Ishikawa (cell line): Measurements from ENCODE around the gene CRYBA1.

Source experiments
- CEBPB ChIP-seq: IDR thresholded peaks from 2 replicates; pipeline ENCODE4 v1.6.1; 2012
- CREB1 ChIP-seq: IDR thresholded peaks from 2 replicates; pipeline ENCODE4 v1.6.1; 2012; ENCODE audit warnings: low read depth
- EGR1 ChIP-seq: IDR thresholded peaks from 2 replicates; pipeline ENCODE4 v1.6.1; 2012
- EP300 ChIP-seq: IDR thresholded peaks from 2 replicates; pipeline ENCODE4 v1.6.1; 2012; ENCODE audit warnings: borderline replicate concordance
- FOXM1 ChIP-seq: IDR thresholded peaks from 2 replicates; pipeline ENCODE4 v1.6.1; 2012; ENCODE audit warnings: low read depth, borderline replicate concordance
- NFIC ChIP-seq: IDR thresholded peaks from 2 replicates; pipeline ENCODE4 v1.6.1; 2012
- RAD21 ChIP-seq: IDR thresholded peaks from 2 replicates; pipeline ENCODE4 v1.6.1; 2012; ENCODE audit warnings: low read depth
- REST ChIP-seq: IDR thresholded peaks from 2 replicates; pipeline ENCODE4 v1.6.1; 2012; ENCODE audit warnings: low read depth, mild to moderate bottlenecking
- TAF1 ChIP-seq: IDR thresholded peaks from 2 replicates; pipeline ENCODE4 v1.6.1; 2012; ENCODE audit warnings: low read depth, mild to moderate bottlenecking
- TCF12 ChIP-seq: IDR thresholded peaks from 2 replicates; pipeline ENCODE4 v1.6.1; 2012; ENCODE audit warnings: low read depth
- TEAD4 ChIP-seq: IDR thresholded peaks from 2 replicates; pipeline ENCODE4 v1.6.1; 2012
- USF1 ChIP-seq: IDR thresholded peaks from 2 replicates; pipeline ENCODE4 v1.6.1; 2012
- YY1 ChIP-seq: IDR thresholded peaks from 2 replicates; pipeline ENCODE4 v1.6.1; 2012; ENCODE audit warnings: low read depth
- ZBTB7A ChIP-seq: IDR thresholded peaks from 2 replicates; pipeline ENCODE4 v1.6.1; 2012; ENCODE audit warnings: low read depth
- TF ChIP-seq, protein P1 (sequence below): IDR thresholded peaks from 2 replicates; pipeline ENCODE4 v1.6.1; 2012

CRYBA1 gene

DNA sequence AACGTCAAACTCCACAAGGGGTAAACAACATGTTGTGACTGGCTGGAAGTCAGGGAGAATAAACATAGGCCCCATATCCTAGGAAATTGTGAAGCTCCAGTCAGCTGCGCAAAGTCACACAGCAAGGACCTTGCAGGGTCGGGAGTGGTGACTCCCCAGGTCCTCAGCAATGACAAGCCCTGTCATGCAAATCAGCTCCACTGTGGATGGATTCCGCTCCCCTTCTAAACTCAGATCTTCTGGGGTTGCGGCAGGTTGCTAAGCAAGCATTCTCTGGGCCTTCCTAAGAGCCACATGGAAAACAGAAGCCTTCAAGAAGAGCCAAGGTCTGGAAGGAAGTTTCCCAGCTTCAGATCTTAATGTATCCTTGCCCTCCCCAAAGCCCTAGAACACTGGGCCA, 37.6 kb upstream of the CRYBA1 start:
- TF ChIP-seq EP300 (no peak), CREB1 (no peak), EGR1 (no peak), ZBTB7A (no peak), YY1 (no peak), REST (no peak), TCF12 (no peak), FOXM1 (no peak)

DNA sequence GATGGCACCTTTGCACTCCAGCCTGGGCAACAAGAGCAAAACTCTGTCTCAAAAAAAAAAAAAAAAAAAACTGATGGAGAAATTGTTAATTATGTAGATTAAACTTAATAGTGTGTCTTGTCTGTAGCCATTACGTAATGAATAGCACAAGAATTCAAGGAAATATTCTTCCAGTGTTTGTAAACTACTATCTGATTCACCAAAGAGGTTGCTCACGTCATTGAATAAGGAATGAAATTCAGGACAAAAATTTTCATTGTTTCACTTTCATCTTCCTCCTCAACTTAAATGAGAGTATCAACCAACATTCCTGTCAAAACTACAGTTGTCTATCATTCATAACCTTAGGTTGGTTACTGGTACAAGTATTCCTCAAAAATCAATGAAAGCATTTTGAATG, 35.8 kb upstream of the CRYBA1 start:
- TF ChIP-seq CEBPB, result no peak
- TF ChIP-seq TCF12, result no peak
- TF ChIP-seq YY1, result no peak
- no peak for TF ChIP-seq FOXM1
- no peak for TF ChIP-seq TEAD4
- TF ChIP-seq RAD21, result no peak
- TF ChIP-seq NFIC, result no peak

DNA sequence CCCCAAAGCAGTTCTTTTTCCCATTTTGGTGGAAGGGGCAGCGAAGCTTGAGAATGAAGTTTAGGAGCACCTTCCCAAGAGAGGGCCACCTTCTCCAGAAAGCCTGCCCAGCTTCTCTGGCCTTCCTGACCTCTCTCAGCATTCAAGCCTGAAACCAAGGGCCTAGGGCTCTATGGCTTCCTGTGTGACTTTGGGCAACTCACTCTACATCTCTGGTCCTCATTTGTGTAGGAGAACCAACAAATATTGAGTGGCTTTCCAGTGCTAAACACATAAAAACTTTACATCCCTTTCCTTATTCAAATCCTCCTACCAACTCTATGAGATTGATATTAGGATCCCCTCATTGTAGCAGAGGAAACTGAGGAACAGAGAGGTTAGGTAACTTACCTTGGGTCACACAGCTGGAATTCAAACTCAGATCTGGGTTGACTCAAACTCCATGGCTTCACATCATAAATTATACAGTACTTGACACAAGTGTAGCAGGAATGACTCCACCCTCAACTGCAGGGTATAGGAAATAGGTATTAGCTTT, 34.5 kb upstream of the CRYBA1 start:
- no peak for TF ChIP-seq TEAD4
- no peak for TF ChIP-seq YY1
- TF ChIP-seq CREB1, result no peak

DNA sequence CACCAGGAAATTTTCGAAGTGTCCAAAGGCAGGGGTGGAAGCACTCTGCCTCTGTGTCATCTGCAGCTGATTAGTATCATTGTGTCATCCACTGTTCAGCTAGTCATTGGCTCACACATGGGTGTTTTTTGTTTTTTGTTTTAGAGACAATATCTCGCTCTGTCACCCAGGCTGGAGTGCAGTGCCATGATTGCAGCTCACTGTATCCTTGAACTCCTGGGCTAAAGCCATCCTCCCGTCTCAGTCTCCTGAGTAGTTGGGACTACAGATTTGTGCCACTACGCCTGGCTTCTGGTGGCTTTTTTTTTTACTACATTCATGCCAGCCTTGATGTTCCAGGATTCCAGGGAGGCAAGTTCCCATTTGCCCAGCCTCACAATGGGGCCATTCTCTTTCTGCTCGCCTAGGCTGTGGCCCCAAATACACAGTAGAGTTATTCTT, 34.0 kb upstream of the CRYBA1 start:
- TF ChIP-seq NFIC (no peak), CEBPB (no peak), EGR1 (no peak), EP300 (no peak), TCF12 (no peak)

DNA sequence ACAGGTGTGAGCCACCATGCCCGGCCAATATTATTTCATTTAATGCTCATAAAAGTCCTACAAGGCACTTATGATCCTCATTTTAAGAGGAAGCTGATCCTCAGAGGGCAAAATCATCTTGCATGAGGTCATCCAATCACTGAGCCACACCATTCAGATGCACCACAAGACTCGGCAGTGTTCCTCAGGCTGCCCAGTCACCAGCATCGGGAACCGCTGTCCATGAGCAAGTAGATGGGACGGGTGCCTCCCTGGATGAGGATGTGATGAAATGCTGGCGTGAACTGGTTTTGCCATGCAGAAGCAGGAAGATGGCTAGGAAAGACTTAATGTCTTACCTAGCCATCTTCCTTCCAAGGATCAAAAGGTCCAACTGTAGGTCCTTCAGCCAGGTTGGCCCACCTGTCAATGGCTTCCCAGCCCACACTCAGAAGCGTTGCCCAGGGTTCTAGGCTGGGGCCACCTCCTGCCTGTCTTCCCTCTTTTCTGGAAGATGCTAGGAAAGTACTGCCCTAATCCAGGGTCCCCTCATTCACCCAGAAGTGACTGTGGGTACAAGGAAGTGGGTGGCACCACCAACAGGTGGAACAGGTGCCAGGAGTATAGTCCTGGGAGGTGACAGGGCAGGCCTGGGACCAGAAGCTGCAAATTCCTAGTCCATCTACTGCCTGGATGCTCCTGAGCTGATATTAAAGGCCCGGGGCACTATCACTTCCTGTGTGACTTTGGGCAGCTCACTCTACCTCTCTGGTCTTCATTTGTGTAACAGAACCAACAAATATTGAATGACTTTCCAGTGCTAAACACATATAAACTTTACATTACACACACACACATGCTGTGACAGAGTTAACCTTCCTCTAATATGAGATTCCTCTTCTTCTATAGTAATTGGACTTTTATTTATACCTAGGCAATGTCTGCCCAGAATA, 32.2 kb upstream of the CRYBA1 start:
- no peak for TF ChIP-seq TEAD4
- no peak for TF ChIP-seq TAF1
- TF ChIP-seq USF1, result no peak
- TF ChIP-seq YY1, result no peak
- TF ChIP-seq RAD21, result no peak
- no peak for TF ChIP-seq TCF12
- no peak for TF ChIP-seq EP300
- no peak for TF ChIP-seq ZBTB7A

DNA sequence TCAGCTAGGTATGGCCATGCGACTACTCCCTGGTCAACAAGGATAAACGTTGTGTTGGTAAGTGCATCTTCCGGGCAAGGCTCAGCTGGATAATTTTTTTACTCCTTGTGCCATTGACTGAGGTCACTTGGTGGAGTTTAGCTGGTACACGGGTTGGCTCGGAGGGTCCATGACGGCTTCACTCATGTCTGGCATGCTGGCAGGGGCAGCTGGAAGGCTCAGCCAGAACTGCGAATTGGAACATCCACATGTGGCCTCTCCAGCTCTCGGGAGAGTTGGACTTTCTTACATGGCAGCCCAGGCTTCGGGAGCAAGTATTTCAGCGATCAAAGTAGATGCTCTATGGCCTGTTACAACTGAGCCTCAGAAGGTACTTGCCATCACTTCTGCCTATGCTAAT, 31.5 kb upstream of the CRYBA1 start:
- TF ChIP-seq RAD21 (no peak), EGR1 (no peak), REST (no peak), TAF1 (no peak), CREB1 (no peak), FOXM1 (no peak), CEBPB (no peak), ZBTB7A (no peak), TEAD4 (no peak)

DNA sequence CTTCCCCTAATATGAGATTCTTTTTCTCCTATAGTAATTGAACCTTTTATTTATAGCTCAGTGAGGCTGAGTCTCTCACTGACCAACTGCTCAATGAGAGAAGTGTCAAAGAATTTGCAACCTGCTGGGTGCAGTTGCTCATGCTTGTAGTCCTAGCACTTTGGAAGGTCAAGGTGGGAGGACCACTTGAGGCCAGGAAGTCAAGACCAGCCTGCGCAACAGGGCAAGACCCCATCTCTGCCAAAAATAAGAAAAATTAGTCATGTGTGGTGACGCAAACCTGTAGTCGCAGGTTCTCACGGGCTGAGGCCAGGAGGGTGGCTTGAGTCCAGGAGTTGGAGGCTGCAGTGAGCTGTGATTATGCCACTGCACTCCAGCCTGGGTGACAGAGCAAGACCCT, 30.9 kb upstream of the CRYBA1 start:
- TF ChIP-seq CEBPB (peak; percentile 63), RAD21 (no peak), ZBTB7A (0 out of 2 replicates have a peak, but pooled peaks have one; percentile 53), USF1 (peak; percentile 33; the same call in 1 of the 2 replicates), EGR1 (no peak), NFIC (peak; percentile 80; the same call in 1 of the 2 replicates), TEAD4 (peak; percentile 69), FOXM1 (no peak), YY1 (no peak), EP300 (peak; percentile 74; the same call in 1 of the 2 replicates), CREB1 (no peak), REST (no peak), TCF12 (peak; percentile 74), TAF1 (no peak)
- TF ChIP-seq, protein P1, sequence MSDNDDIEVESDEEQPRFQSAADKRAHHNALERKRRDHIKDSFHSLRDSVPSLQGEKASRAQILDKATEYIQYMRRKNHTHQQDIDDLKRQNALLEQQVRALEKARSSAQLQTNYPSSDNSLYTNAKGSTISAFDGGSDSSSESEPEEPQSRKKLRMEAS, result peak; percentile 46; the same call in 1 of the 2 replicates
